Endothelial cell (in vitro differentiated cells): Measurements from ENCODE around the gene TOB2. TPM values are rescaled to one million over a fixed set of nuclear protein-coding genes. Genes with fewer than 3 reads are reported as not detected.

ENCODE experiments used
- DNase-seq: peaks from one replicate; pipeline ENCODE4 v3.0.0; 2021; ENCODE audit warnings: low spot score
- H3K27ac Mint-ChIP-seq: one replicate; pipeline ENCODE4 v1.8.0; 2021; ENCODE audit warnings: mixed read lengths, inconsistent platforms; ENCODE audit not compliant: unreplicated experiment
- H3K27me3 Mint-ChIP-seq: one replicate; pipeline ENCODE4 v1.8.0; 2021; ENCODE audit warnings: mild to moderate bottlenecking, moderate library complexity, mixed read lengths, inconsistent platforms; ENCODE audit not compliant: unreplicated experiment
- H3K36me3 Mint-ChIP-seq: one replicate; pipeline ENCODE4 v1.8.0; 2021; ENCODE audit warnings: mild to moderate bottlenecking, low read depth, mixed read lengths, inconsistent platforms; ENCODE audit not compliant: unreplicated experiment
- H3K4me1 Mint-ChIP-seq: one replicate; pipeline ENCODE4 v1.8.0; 2021; ENCODE audit warnings: mild to moderate bottlenecking, mixed read lengths, inconsistent platforms; ENCODE audit not compliant: unreplicated experiment
- H3K4me3 Mint-ChIP-seq: one replicate; pipeline ENCODE4 v1.8.0; 2021; ENCODE audit warnings: mild to moderate bottlenecking, mixed read lengths, inconsistent platforms; ENCODE audit not compliant: unreplicated experiment
- H3K9me3 Mint-ChIP-seq: one replicate; pipeline ENCODE4 v1.8.0; 2021; ENCODE audit warnings: mixed read lengths, inconsistent platforms; ENCODE audit not compliant: unreplicated experiment
- CTCF ChIP-seq: fragments of 200-600 bp; sonication (generic); IDR thresholded peaks from one replicate; pipeline ENCODE4 v1.5.0; 2021; ENCODE audit warnings: antibody characterized with exemption; ENCODE audit not compliant: unreplicated experiment
- total RNA-seq: library from RNA; stranded (reverse); fragmentation: NEBNext Ultra II Directional; extraction: Animal tissue kit (Norgen Biotek cat#: 25700); gene quantifications from one replicate; pipeline ENCODE4 v1.2.1, GENCODE V29; 2021; ENCODE audit not compliant: unreplicated experiment

TOB2 gene
- total RNA-seq, 1 donor from 2014 or later: 60.3 TPM

- Mint-ChIP-seq H3K27ac (no peak overlapping the region), H3K36me3 (no peaks in the 10 kb centered on the region), H3K9me3 (no peaks in the 10 kb centered on the region), H3K27me3 (no peaks in the 10 kb centered on the region), H3K4me3 (no peak overlapping the region), H3K4me1 (peaks cover 9% of the 10 kb centered on the region)
- DNase-seq: no peak
- TF ChIP-seq CTCF: no peak
Measured at GRCh38 chr22:41474872-41475451, 28.4 kb upstream of the TOB2 start.

DNA sequence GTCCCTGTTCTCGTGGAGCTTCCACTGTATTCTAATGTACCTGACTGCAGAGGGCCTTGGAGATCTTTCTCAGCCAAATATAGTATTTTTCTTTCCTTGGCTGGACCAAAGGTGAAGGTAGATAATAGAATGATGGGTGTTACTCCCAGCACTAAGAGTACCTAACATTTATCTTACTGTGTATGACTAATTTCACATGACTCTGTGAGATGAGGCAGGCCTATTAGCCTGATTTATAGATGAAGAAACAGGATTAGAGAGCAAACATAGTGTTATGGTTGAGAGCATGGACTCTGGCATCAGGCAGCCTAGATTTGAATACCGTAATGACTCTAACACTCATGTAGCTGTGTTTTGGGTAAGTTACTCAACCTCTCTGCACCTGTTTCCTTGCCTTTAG is 25.0 kb upstream of the TOB2 start:
- no peaks in the 10 kb centered on the region for H3K9me3 Mint-ChIP-seq
- peaks cover 29% of the 10 kb centered on the region for H3K4me1 Mint-ChIP-seq
- H3K4me3 Mint-ChIP-seq: no peak overlapping the region
- H3K36me3 Mint-ChIP-seq: peaks cover 16% of the 10 kb centered on the region
- peaks cover 7% of the 10 kb centered on the region for H3K27me3 Mint-ChIP-seq
- no peak overlapping the region for H3K27ac Mint-ChIP-seq
- no peak for TF ChIP-seq CTCF
- no peak for DNase-seq

GRCh38 chr22:41470886-41471285 is 24.3 kb upstream of the TOB2 start:
- no peak for DNase-seq
- Mint-ChIP-seq H3K27me3 (peaks cover 7% of the 10 kb centered on the region), H3K27ac (no peak overlapping the region), H3K4me1 (peaks cover 29% of the 10 kb centered on the region), H3K4me3 (peak overlapping the region; percentile 16), H3K9me3 (no peaks in the 10 kb centered on the region), H3K36me3 (peaks cover 20% of the 10 kb centered on the region)
- TF ChIP-seq CTCF: no peak

- Mint-ChIP-seq H3K36me3 (peaks cover 29% of the 10 kb centered on the region), H3K4me3 (peak overlapping the region; percentile 97), H3K27me3 (peaks cover 7% of the 10 kb centered on the region), H3K4me1 (peaks cover 29% of the 10 kb centered on the region), H3K27ac (peak overlapping the region; percentile 99), H3K9me3 (no peaks in the 10 kb centered on the region)
- no peak for TF ChIP-seq CTCF
- no peak for DNase-seq
Measured at GRCh38 chr22:41469218-41469851, 22.7 kb upstream of the TOB2 start.
